HCT116 (cell line): ENCODE data around the gene BAX. TPM values are rescaled to one million over a fixed set of nuclear protein-coding genes. Genes with fewer than 3 reads are reported as not detected.

Experiments used
- ATAC-seq: fragments of 200-7000 bp; cut with Tn5 transposase; 2 replicates; pipeline ENCODE4 v1.9.1; 2020; ENCODE audit warnings: mild to moderate bottlenecking, moderate library complexity
- BruUV-seq: library from RNA; stranded (reverse); fragments of 400-500 nt; replicated peaks from 2 replicates; lab custom pipeline; 2021; lab: Mats Ljungman, UMichigan
- CTCF ChIA-PET: fragments of 300-600 bp; sonication (Branson Sonifier 250); formaldehyde crosslinking; loops from one replicate; lab custom pipeline; 2021; ENCODE audit warnings: antibody characterized with exemption; lab: Charles Lee
- POLR2A ChIA-PET: fragments of 300-600, 350-600 bp; sonication (Branson Sonifier 250); formaldehyde crosslinking; loops from one replicate; lab custom pipeline; 2021; ENCODE audit warnings: antibody characterized with exemption; lab: Charles Lee
- RAD21 ChIA-PET, 2 experiments: fragments of 300-600 bp; sonication (Branson Sonifier 250); formaldehyde crosslinking; loops; one replicate each; lab custom pipeline; 2023; ENCODE audit warnings: low total read pairs in 2 of 2; ENCODE audit not compliant: uncharacterized antibody in 2 of 2, unreplicated experiment in 2 of 2, low non-redundant PET in 1 of 2; lab: Charles Lee
- DNase-seq: peaks from one replicate; pipeline ENCODE4 v3.0.0-alpha.2; 2010; ENCODE audit warnings: low read depth, low spot score
- H2AFZ ChIP-seq: fragments of 200-600 bp; shearing (Covaris generic), sonication (generic); 2 replicates; pipeline ENCODE4 v1.6.1; 2017; ENCODE audit warnings: low read depth, mixed run types, mixed read lengths, antibody characterized with exemption, low read length; ENCODE audit not compliant: poor library complexity, severe bottlenecking
- H3K27ac ChIP-seq: 2 replicates; pipeline ENCODE4 v1.5.1; 2012; ENCODE audit warnings: low read depth, low read length
- H3K27me3 ChIP-seq: fragments of 200-600 bp; sonication (generic); 2 replicates; pipeline ENCODE4 v1.6.1; 2016; ENCODE audit warnings: mixed run types, low read length, mixed read lengths; ENCODE audit not compliant: insufficient read depth
- H3K36me3 ChIP-seq, 2 experiments: fragments of 200-500 bp in 1 of 2; fragments of 200-600 bp in 1 of 2; sonication (Bioruptor generic) in 1 of 2; sonication (generic) in 1 of 2; 2 replicates each; pipeline versions ENCODE4 v1.5.1 to v1.6.1; 2014 to 2016; ENCODE audit warnings: low read length in 2 of 2, inconsistent platforms in 1 of 2, mixed read lengths in 1 of 2, mixed run types in 1 of 2; ENCODE audit not compliant: insufficient read depth in 2 of 2, control insufficient read depth in 1 of 2
- H3K4me1 ChIP-seq, 2 experiments: fragments of 200-600 bp in 1 of 2; sonication (generic) in 1 of 2; 2 replicates each; pipeline versions ENCODE4 v1.5.1 to v1.6.1; 2012 to 2017; ENCODE audit warnings: low read length in 2 of 2, inconsistent platforms in 1 of 2, mild to moderate bottlenecking in 1 of 2, mixed read lengths in 1 of 2, mixed run types in 1 of 2, moderate library complexity in 1 of 2; ENCODE audit not compliant: insufficient read depth in 2 of 2, control insufficient read depth in 1 of 2
- H3K4me2 ChIP-seq: fragments of 200-600 bp; sonication (generic); 2 replicates; pipeline ENCODE4 v1.6.1; 2017; ENCODE audit warnings: mixed run types, low read length, mixed read lengths
- H3K4me3 ChIP-seq, 2 experiments: fragments of 200-600 bp in 1 of 2; sonication (generic) in 1 of 2; replicated peaks in 1 of 2; 2 replicates each; pipeline ENCODE4 v1.5.1; 2011 to 2016; ENCODE audit warnings: low read length in 2 of 2, control low read depth in 1 of 2, low read depth in 1 of 2, mild to moderate bottlenecking in 1 of 2, mixed read lengths in 1 of 2, mixed run types in 1 of 2
- H3K79me2 ChIP-seq: fragments of 200-600 bp; sonication (generic); 2 replicates; pipeline ENCODE4 v1.6.1; 2017; ENCODE audit warnings: mild to moderate bottlenecking, mixed run types, low read length, moderate library complexity, mixed read lengths; ENCODE audit not compliant: insufficient read depth
- H3K9ac ChIP-seq: fragments of 200-600 bp; sonication (generic); 2 replicates; pipeline ENCODE4 v1.6.1; 2016; ENCODE audit warnings: low read length, mixed read lengths
- H3K9me2 ChIP-seq: fragments of 200-600 bp; sonication (generic), shearing (Covaris generic); 2 replicates; pipeline ENCODE4 v1.6.1; 2017; ENCODE audit warnings: mixed run types, mild to moderate bottlenecking, moderate library complexity; ENCODE audit not compliant: insufficient read depth
- H3K9me3 ChIP-seq, 2 experiments: fragments of 200-500 bp in 1 of 2; fragments of 200-600 bp in 1 of 2; sonication (Bioruptor generic) in 1 of 2; sonication (generic) in 1 of 2; 2 replicates each; pipeline ENCODE4 v1.6.1; 2014 to 2017; ENCODE audit warnings: low read length in 2 of 2, mixed read lengths in 2 of 2, inconsistent platforms in 1 of 2, low read depth in 1 of 2, mild to moderate bottlenecking in 1 of 2, mixed run types in 1 of 2, moderate library complexity in 1 of 2; ENCODE audit not compliant: control insufficient read depth in 1 of 2, insufficient read depth in 1 of 2
- H4K20me1 ChIP-seq: fragments of 200-600 bp; sonication (generic), shearing (Covaris generic); 2 replicates; pipeline ENCODE4 v1.6.1; 2017; ENCODE audit warnings: mixed run types, mild to moderate bottlenecking, moderate library complexity; ENCODE audit not compliant: insufficient read depth
- EGR1 ChIP-seq: IDR thresholded peaks from 2 replicates; pipeline ENCODE4 v1.6.1; 2012; ENCODE audit warnings: low read depth
- ELF1 ChIP-seq: IDR thresholded peaks from 2 replicates; pipeline ENCODE4 v1.6.1; 2012; ENCODE audit warnings: low read depth, borderline replicate concordance
- EZH2 ChIP-seq: fragments of 200-600 bp; sonication (generic); IDR thresholded peaks from 2 replicates; pipeline ENCODE4 v1.6.1; 2017; ENCODE audit warnings: antibody characterized with exemption, mixed run types
- EZH2phosphoT487 ChIP-seq: fragments of 200-600 bp; IDR thresholded peaks from 2 replicates; pipeline ENCODE4 v1.6.1; 2018; ENCODE audit warnings: antibody characterized with exemption, borderline replicate concordance
- FOSL1 ChIP-seq: IDR thresholded peaks from 2 replicates; pipeline ENCODE4 v1.6.1; 2012; ENCODE audit warnings: low read depth
- JUND ChIP-seq: IDR thresholded peaks from 2 replicates; pipeline ENCODE4 v1.6.1; 2012
- POLR2A ChIP-seq: IDR thresholded peaks from 2 replicates; pipeline ENCODE4 v1.7.0; 2011; ENCODE audit warnings: borderline replicate concordance; ENCODE audit not compliant: insufficient read depth, insufficient read length; ENCODE audit errors: extremely low read depth
- POLR2AphosphoS5 ChIP-seq: IDR thresholded peaks from 2 replicates; pipeline ENCODE4 v1.6.1; 2011; ENCODE audit warnings: mild to moderate bottlenecking, low read depth, low read length, moderate library complexity
- SRF ChIP-seq: IDR thresholded peaks from 2 replicates; pipeline ENCODE4 v1.6.1; 2012; ENCODE audit warnings: low read depth
- TCF7L2 ChIP-seq: IDR thresholded peaks from 2 replicates; pipeline ENCODE4 v1.7.0; 2011; ENCODE audit warnings: borderline replicate concordance, inconsistent platforms; ENCODE audit not compliant: insufficient read depth, insufficient read length; ENCODE audit errors: extremely low read depth
- YY1 ChIP-seq: IDR thresholded peaks from 2 replicates; pipeline ENCODE4 v1.6.1; 2011; ENCODE audit warnings: low read length, low read depth, moderate library complexity, mild to moderate bottlenecking; ENCODE audit not compliant: insufficient replicate concordance; ENCODE audit errors: extremely low read depth
- ZBTB33 ChIP-seq: IDR thresholded peaks from 2 replicates; pipeline ENCODE4 v1.6.1; 2011; ENCODE audit warnings: mild to moderate bottlenecking, low read length, moderate library complexity; ENCODE audit not compliant: insufficient replicate concordance; ENCODE audit errors: extremely low read depth
- intact Hi-C: fragments of 100-400 bp; cut with micrococcal nuclease; formaldehyde crosslinking; loops from 2 replicates; pipeline ENCODE4 v1.10.0; 2022
- total RNA-seq: library from RNA; stranded (reverse); gene quantifications from one replicate; pipeline ENCODE4 v1.2.1, GENCODE V29; 2021; ENCODE audit not compliant: unreplicated experiment
- TF ChIP-seq, protein P1 (sequence below): IDR thresholded peaks from 2 replicates; pipeline ENCODE4 v1.6.1; 2012
- TF ChIP-seq, protein P2 (sequence below), 3 experiments: fragments of 200-600 bp in 1 of 3; sonication (generic) in 1 of 3; IDR thresholded peaks in 2 of 3; conservative IDR thresholded peaks in 1 of 3; 2 replicates each; pipeline ENCODE4 v1.5.1; 2012 to 2017; ENCODE audit warnings: low read depth in 2 of 3, low read length in 2 of 3, antibody characterized with exemption in 1 of 3, borderline replicate concordance in 1 of 3, control low read depth in 1 of 3, mild to moderate bottlenecking in 1 of 3, mixed read lengths in 1 of 3, mixed run types in 1 of 3, moderate library complexity in 1 of 3; ENCODE audit not compliant: insufficient read depth in 1 of 3

Gene BAX
- total RNA-seq, 1 experiment from 2014 or later: 96.4 TPM

DNA sequence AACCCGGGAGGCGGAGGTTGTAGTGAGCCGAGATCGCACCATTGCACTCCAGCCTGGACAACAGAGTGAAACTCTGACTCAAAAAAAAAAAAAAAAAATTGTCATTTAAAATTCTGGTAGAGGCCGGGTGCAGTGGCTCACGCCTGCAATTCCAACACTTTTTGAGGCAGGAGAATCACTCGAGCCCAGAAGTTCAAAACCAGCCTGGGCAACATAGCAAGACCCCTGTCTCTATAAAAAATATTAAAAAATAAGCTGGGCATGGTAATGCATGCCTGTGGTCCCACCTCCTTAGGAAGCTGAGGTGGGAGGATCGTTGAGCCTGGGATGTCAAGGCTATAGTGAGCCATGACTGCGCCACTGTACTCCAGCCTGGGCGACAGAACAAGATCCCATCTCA, 48.4 kb upstream of the BAX start:
- no peak overlapping the region for H3K9ac ChIP-seq
- H3K36me3 ChIP-seq: peaks cover 8% of the 10 kb centered on the region in 2 experiments; a peak in 3 of 4 replicates
- H3K9me2 ChIP-seq: no peaks in the 10 kb centered on the region
- TF ChIP-seq POLR2A (no peak), TCF7L2 (no peak), ELF1 (no peak), JUND (no peak), EZH2 (no peak), FOSL1 (no peak), SRF (no peak), POLR2AphosphoS5 (no peak), ZBTB33 (no peak), YY1 (no peak), EGR1 (no peak), EZH2phosphoT487 (no peak)
- TF ChIP-seq, protein P1, sequence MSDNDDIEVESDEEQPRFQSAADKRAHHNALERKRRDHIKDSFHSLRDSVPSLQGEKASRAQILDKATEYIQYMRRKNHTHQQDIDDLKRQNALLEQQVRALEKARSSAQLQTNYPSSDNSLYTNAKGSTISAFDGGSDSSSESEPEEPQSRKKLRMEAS: no peak
- TF ChIP-seq, protein P2, sequence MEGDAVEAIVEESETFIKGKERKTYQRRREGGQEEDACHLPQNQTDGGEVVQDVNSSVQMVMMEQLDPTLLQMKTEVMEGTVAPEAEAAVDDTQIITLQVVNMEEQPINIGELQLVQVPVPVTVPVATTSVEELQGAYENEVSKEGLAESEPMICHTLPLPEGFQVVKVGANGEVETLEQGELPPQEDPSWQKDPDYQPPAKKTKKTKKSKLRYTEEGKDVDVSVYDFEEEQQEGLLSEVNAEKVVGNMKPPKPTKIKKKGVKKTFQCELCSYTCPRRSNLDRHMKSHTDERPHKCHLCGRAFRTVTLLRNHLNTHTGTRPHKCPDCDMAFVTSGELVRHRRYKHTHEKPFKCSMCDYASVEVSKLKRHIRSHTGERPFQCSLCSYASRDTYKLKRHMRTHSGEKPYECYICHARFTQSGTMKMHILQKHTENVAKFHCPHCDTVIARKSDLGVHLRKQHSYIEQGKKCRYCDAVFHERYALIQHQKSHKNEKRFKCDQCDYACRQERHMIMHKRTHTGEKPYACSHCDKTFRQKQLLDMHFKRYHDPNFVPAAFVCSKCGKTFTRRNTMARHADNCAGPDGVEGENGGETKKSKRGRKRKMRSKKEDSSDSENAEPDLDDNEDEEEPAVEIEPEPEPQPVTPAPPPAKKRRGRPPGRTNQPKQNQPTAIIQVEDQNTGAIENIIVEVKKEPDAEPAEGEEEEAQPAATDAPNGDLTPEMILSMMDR (IDR thresholded peaks at IDR 0.05 in 2 of 3, conservative IDR thresholded peaks at IDR 0.05 in 1 of 3; ENCODE audit: borderline replicate concordance in 1 of 3, insufficient read depth in 1 of 3, low read depth in 2 of 3, low read length in 2 of 3): no peak
- no peak overlapping the region for H2AFZ ChIP-seq
- no peaks in the 10 kb centered on the region for H3K79me2 ChIP-seq
- ChIA-PET CTCF (no interaction called here), RAD21 (no interaction called here), POLR2A (no interaction called here)
- H3K4me3 ChIP-seq: no peak overlapping the region
- H3K4me1 ChIP-seq: peaks cover 0 to 2% of the 10 kb centered on the region in 2 experiments; a peak in 1 of 4 replicates
- no TSS peak for BruUV-seq
- ATAC-seq (no peak), DNase-seq (no peak)
- H3K9me3 ChIP-seq: no peaks in the 10 kb centered on the region
- no peak overlapping the region for H3K4me2 ChIP-seq
- H4K20me1 ChIP-seq: no peaks in the 10 kb centered on the region
- no peaks in the 10 kb centered on the region for H3K27me3 ChIP-seq
- H3K27ac ChIP-seq: no peak overlapping the region
- intact Hi-C loops: no loop called here
